ENCODE measurements around the gene ANKRD17. TPM values are rescaled to one million over a fixed set of nuclear protein-coding genes. Genes with fewer than 3 reads are reported as not detected.

The ANKRD17 gene
- total and polyA plus RNA-seq, 9 of the 15 experiments (the other 6 are each of a cell fraction or from before 2014, with no cell fraction given): 25.5 to 86.9 (median 52.2) TPM

- Histone ChIP-seq H3K27me3 (ENCODE audit: control insufficient read depth in 2 of 2, insufficient read depth in 2 of 2, low read length in 2 of 2) (no peaks in the 10 kb centered on the region), H3K9me3 (replicated peaks; ENCODE audit: control insufficient read depth, insufficient read depth, low read depth, low read length) (no peaks in the 10 kb centered on the region), H3K4me1 (replicated peaks in 1 of 2; ENCODE audit: control insufficient read depth in 2 of 2, insufficient read depth in 2 of 2, low read length in 2 of 2) (peaks cover 0 to 21% of the 10 kb centered on the region in 2 experiments; a peak in 3 of 5 replicates), H3K27ac (ENCODE audit: extremely low read depth, low read depth, low read length) (no peak overlapping the region), H3K4me3 (no peak overlapping the region), H4K20me1 (replicated peaks; ENCODE audit: control insufficient read depth, insufficient read depth, low read length) (no peaks in the 10 kb centered on the region), H3K9ac (ENCODE audit: insufficient read depth in 1 of 2, low read depth in 2 of 2, low read length in 2 of 2) (no peak overlapping the region), H3K4me2 (ENCODE audit: insufficient read depth, low read length) (no peak overlapping the region), H3K79me2 (ENCODE audit: control insufficient read depth, insufficient read depth, low read length) (peaks cover 99% of the 10 kb centered on the region), H3K9me1 (ENCODE audit: control insufficient read depth, insufficient read depth, low read length) (no peaks in the 10 kb centered on the region), H2AFZ (ENCODE audit: low read depth, low read length) (no peak overlapping the region), H3K36me3 (ENCODE audit: control insufficient read depth, insufficient read depth, low read length) (peaks cover 76% of the 10 kb centered on the region)
- in situ Hi-C loops (cut with MboI) (no loop called here), intact Hi-C loops (cut with micrococcal nuclease) (no loop called here)
- ATAC-seq (no peak; the same call in 2 of the 3 replicates), FAIRE-seq (no peak), DNase-seq (ENCODE audit: extremely low read depth in 1 of 4, low spot score in 3 of 4) (no peak)
- 65% methylated on average over 1 of the region's 1 CpG for WGBS (ENCODE audit: insufficient coverage, low coverage, missing lambda C conversion rate)
- CTCF ChIA-PET (ENCODE audit: low intra/inter-chr PET ratio): no interaction called here
- BruUV-seq (replicated peaks): no TSS peak
- POLR2A ChIA-PET: interaction anchor here (0.6 to 2.7 kb wide), 3 partner anchors 9 to 475 kb away, joined by 3 to 12 read pairs (median 7); no protein-coding TSS in a partner anchor
- TF ChIP-seq ZNF165 (CRISPR knock-in tag; IDR thresholded peaks at IDR 0.05; ENCODE audit: borderline replicate concordance) (no peak), EP400 (IDR thresholded peaks at IDR 0.05) (no peak), MGA (IDR thresholded peaks at IDR 0.05) (no peak), ZNF408 (CRISPR knock-in tag; IDR thresholded peaks at IDR 0.05; ENCODE audit: low read depth) (no peak), SIN3B (IDR thresholded peaks at IDR 0.05; ENCODE audit: low read depth) (no peak), ZNF133 (CRISPR knock-in tag; IDR thresholded peaks at IDR 0.05) (no peak), PHF8 (IDR thresholded peaks at IDR 0.05; ENCODE audit: borderline replicate concordance, low read length) (no peak), ZBTB33 (CRISPR knock-in tag; IDR thresholded peaks at IDR 0.05) (no peak), TCFL5 (CRISPR knock-in tag; conservative IDR thresholded peaks at IDR 0.05) (no peak)
Observed at GRCh38 chr4:73234712-73235111, 23.9 kb downstream of the ANKRD17 start.
